Endothelial cell of umbilical vein (primary cell): ENCODE results near the gene FNDC3A. TPM values are rescaled to one million over a fixed set of nuclear protein-coding genes. Genes with fewer than 3 reads are reported as not detected.
A peak's percentile ranks its signal among the peaks of the same experiment; 100 is the strongest.

Experiments
- BruUV-seq: library from RNA; stranded (reverse); fragments of 400-500 nt; replicated peaks from 2 replicates; lab custom pipeline; 2021; lab: Mats Ljungman, UMichigan
- CTCF ChIA-PET: fragments of 300-600, 350-600 bp; sonication (Branson Sonifier 250); formaldehyde crosslinking; loops from one replicate; lab custom pipeline; 2021; ENCODE audit warnings: antibody characterized with exemption, inconsistent platforms; lab: Charles Lee
- POLR2A ChIA-PET: fragments of 300-600, 350-600 bp; sonication (Branson Sonifier 250); formaldehyde crosslinking; loops from one replicate; lab custom pipeline; 2021; ENCODE audit warnings: antibody characterized with exemption, inconsistent platforms; lab: Charles Lee
- DNase-seq: peaks from one replicate; pipeline ENCODE4 v3.0.0-alpha.2; 2011; ENCODE audit warnings: low read depth, low spot score
- FAIRE-seq: peaks from 2 replicates; lab custom pipeline; 2011; peaks lifted over from hg19 to GRCh38; lab: Jason Lieb, UNC
- H2AFZ ChIP-seq: 2 replicates; pipeline ENCODE4 v1.6.0; 2012; ENCODE audit warnings: low read depth, low read length, control low read depth, inconsistent platforms
- H3K27ac ChIP-seq: 2 replicates; pipeline ENCODE4 v1.5.1; 2011; ENCODE audit warnings: low read depth, mild to moderate bottlenecking, control low read depth, low read length, moderate library complexity; ENCODE audit not compliant: insufficient read depth
- H3K27me3 ChIP-seq, 2 experiments: 2 replicates each; pipeline versions ENCODE4 v1.6.0 to v1.6.1; 2011; ENCODE audit warnings: low read length in 2 of 2, mixed read lengths in 1 of 2; ENCODE audit not compliant: control insufficient read depth in 2 of 2, insufficient read depth in 2 of 2
- H3K36me3 ChIP-seq, 2 experiments: 2 replicates in 1 of 2; 3 replicates in 1 of 2; pipeline ENCODE4 v1.5.1; 2011; ENCODE audit warnings: low read length in 2 of 2, mild to moderate bottlenecking in 1 of 2, moderate library complexity in 1 of 2; ENCODE audit not compliant: control insufficient read depth in 2 of 2, insufficient read depth in 2 of 2; ENCODE audit errors: extremely low read depth in 1 of 2
- H3K4me1 ChIP-seq: 3 replicates; pipeline ENCODE4 v1.5.1; 2011; ENCODE audit warnings: mild to moderate bottlenecking, low read length; ENCODE audit not compliant: control insufficient read depth, insufficient read depth; ENCODE audit errors: extremely low read depth
- H3K4me2 ChIP-seq: 2 replicates; pipeline ENCODE4 v1.6.1; 2011; ENCODE audit warnings: low read length, control low read depth, mixed read lengths; ENCODE audit not compliant: insufficient read depth
- H3K4me3 ChIP-seq, 3 experiments: fragments of 200-600 bp in 1 of 3; sonication (generic), shearing (Covaris generic) in 1 of 3; replicated peaks in 1 of 3; 2 replicates each; pipeline ENCODE4 v1.5.1; 2011 to 2016; ENCODE audit warnings: control low read depth in 3 of 3, low read length in 3 of 3, mild to moderate bottlenecking in 2 of 3, inconsistent platforms in 1 of 3, low read depth in 1 of 3, moderate library complexity in 1 of 3; ENCODE audit not compliant: insufficient read depth in 1 of 3
- H3K79me2 ChIP-seq: 2 replicates; pipeline ENCODE4 v1.6.0; 2012; ENCODE audit warnings: low read length, inconsistent platforms; ENCODE audit not compliant: control insufficient read depth, insufficient read depth
- H3K9ac ChIP-seq: replicated peaks from 2 replicates; pipeline ENCODE3; 2011; ENCODE audit warnings: low read length, control low read depth; ENCODE audit not compliant: insufficient read depth; ENCODE audit errors: extremely low read depth
- H3K9me1 ChIP-seq: replicated peaks from 3 replicates; pipeline ENCODE4 v1.6.0; 2011; ENCODE audit warnings: mild to moderate bottlenecking, low read length; ENCODE audit not compliant: control insufficient read depth, insufficient read depth; ENCODE audit errors: extremely low read depth
- H3K9me3 ChIP-seq: replicated peaks from 2 replicates; pipeline ENCODE4 v1.5.1; 2012; ENCODE audit warnings: low read length, inconsistent platforms; ENCODE audit not compliant: control insufficient read depth, insufficient read depth
- H4K20me1 ChIP-seq: replicated peaks from 2 replicates; pipeline ENCODE3; 2011; ENCODE audit warnings: mild to moderate bottlenecking, low read length; ENCODE audit not compliant: control insufficient read depth, insufficient read depth; ENCODE audit errors: extremely low read depth
- CTCF ChIP-seq, 2 donors: IDR thresholded peaks; 1 replicate in 1 of 2; 2 replicates in 1 of 2; pipeline ENCODE4 v1.5.1; 2011; ENCODE audit warnings: low read length in 2 of 2, mild to moderate bottlenecking in 2 of 2, moderate library complexity in 2 of 2, control low read depth in 1 of 2, inconsistent platforms in 1 of 2, low read depth in 1 of 2; ENCODE audit not compliant: insufficient read depth in 1 of 2; ENCODE audit errors: extremely low read depth in 1 of 2
- EZH2 ChIP-seq: IDR thresholded peaks from 2 replicates; pipeline ENCODE4 v1.6.1; 2012; ENCODE audit warnings: borderline replicate concordance, low read depth, mild to moderate bottlenecking, moderate library complexity, low read length, inconsistent platforms; ENCODE audit not compliant: severe bottlenecking
- FOS ChIP-seq: IDR thresholded peaks from 2 replicates; pipeline ENCODE4 v1.6.1; 2011; ENCODE audit warnings: mild to moderate bottlenecking, low read length, moderate library complexity, borderline replicate concordance; ENCODE audit not compliant: insufficient read depth
- GATA2 ChIP-seq: IDR thresholded peaks from 2 replicates; pipeline ENCODE4 v1.7.0; 2011; ENCODE audit warnings: low read depth, mild to moderate bottlenecking, moderate library complexity, mixed read lengths, low read length; ENCODE audit not compliant: insufficient read length, insufficient read depth
- JUN ChIP-seq: IDR thresholded peaks from 2 replicates; pipeline ENCODE4 v1.6.1; 2011; ENCODE audit warnings: borderline replicate concordance, low read depth; ENCODE audit not compliant: insufficient read length, insufficient read depth
- MAX ChIP-seq: IDR thresholded peaks from 2 replicates; pipeline ENCODE4 v1.6.1; 2011; ENCODE audit not compliant: insufficient read depth, insufficient read length
- MYC ChIP-seq: IDR thresholded peaks from one replicate; pipeline ENCODE4 v1.6.1; 2011; ENCODE audit warnings: mild to moderate bottlenecking, low read depth, low read length
- POLR2A ChIP-seq: IDR thresholded peaks from 2 replicates; pipeline ENCODE4 v1.6.1; 2012; ENCODE audit warnings: low read depth, mild to moderate bottlenecking, control low read depth, low read length
- POLR2AphosphoS5 ChIP-seq: IDR thresholded peaks from 2 replicates; pipeline ENCODE4 v1.6.1; 2012; ENCODE audit warnings: low read depth, mild to moderate bottlenecking, control low read depth, low read length, moderate library complexity; ENCODE audit not compliant: insufficient read depth
- dilution Hi-C: fragments of 300-500 bp; cut with MboI; formaldehyde crosslinking; loops from one replicate; pipeline ENCODE4 v1.15.0; 2019; ENCODE audit warnings: low sequenced_read_pairs; ENCODE audit not compliant: extremely low pct_ligation_motif_present
- intact Hi-C: fragments of 100-400 bp; cut with micrococcal nuclease; formaldehyde crosslinking; loops from one replicate; pipeline ENCODE4 v1.10.0; 2022
- polyA plus RNA-seq, 4 experiments: library from polyadenylated mRNA; depleted of rRNA in 3 of 4; stranded (reverse) in 3 of 4; unstranded in 1 of 4; fragments of >200 nt; gene quantifications; 2 replicates each; pipeline versions ENCODE4 v1.2.1 to v1.2.3, GENCODE V29; 2011 to 2012; ENCODE audit warnings: missing spikeins in 1 of 4
- total RNA-seq: library from RNA; stranded (reverse); gene quantifications from 2 replicates; pipeline ENCODE4 v1.2.3, GENCODE V29; 2021

The FNDC3A gene
- total and polyA plus RNA-seq, 2 donors (not counting 3 experiments of a cell fraction or from before 2014, with no cell fraction given): 26.3 to 50.8 TPM

GRCh38 chr13:48985756-48986155 lies 10.0 kb downstream of the FNDC3A start:
- Histone ChIP-seq H3K79me2 (peaks cover 22% of the 10 kb centered on the region), H3K4me3 (no peak overlapping the region), H3K27ac (no peak overlapping the region), H3K9me3 (no peaks in the 10 kb centered on the region), H3K27me3 (no peaks in the 10 kb centered on the region), H3K4me1 (no peaks in the 10 kb centered on the region), H3K9me1 (no peaks in the 10 kb centered on the region), H4K20me1 (no peaks in the 10 kb centered on the region), H3K4me2 (no peak overlapping the region), H3K36me3 (no peaks in the 10 kb centered on the region), H2AFZ (no peak overlapping the region), H3K9ac (no peak overlapping the region)
- intact Hi-C loops: no loop called here
- POLR2A ChIA-PET: no interaction called here
- CTCF ChIA-PET: interaction anchor here (0.7 to 1.0 kb wide), 2 partner anchors 10 to 295 kb away, joined by 3 read pairs; partner anchors contain the start of gene FNDC3A
- BruUV-seq: no TSS peak
- no peak for TF ChIP-seq POLR2A
- TF ChIP-seq FOS: no peak
- TF ChIP-seq MAX: no peak
- no peak for TF ChIP-seq JUN
- no peak for TF ChIP-seq MYC
- no peak for TF ChIP-seq EZH2
- TF ChIP-seq POLR2AphosphoS5: no peak
- no peak for FAIRE-seq
- dilution Hi-C loops: no loop called here
- peak; percentile 55 for DNase-seq

- Histone ChIP-seq H3K27me3 (no peaks in the 10 kb centered on the region), H3K36me3 (no peaks in the 10 kb centered on the region), H2AFZ (no peak overlapping the region), H3K27ac (no peak overlapping the region), H3K4me2 (no peak overlapping the region), H3K9ac (no peak overlapping the region), H3K4me3 (no peak overlapping the region), H3K9me3 (no peaks in the 10 kb centered on the region), H3K9me1 (no peaks in the 10 kb centered on the region), H4K20me1 (no peaks in the 10 kb centered on the region), H3K4me1 (no peaks in the 10 kb centered on the region), H3K79me2 (no peaks in the 10 kb centered on the region)
- intact Hi-C loops (no loop called here), dilution Hi-C loops (no loop called here)
- no peak for TF ChIP-seq EZH2
- TF ChIP-seq POLR2AphosphoS5: no peak
- TF ChIP-seq GATA2: no peak
- no peak for TF ChIP-seq FOS
- TF ChIP-seq JUN: no peak
- TF ChIP-seq MYC: no peak
- TF ChIP-seq MAX: no peak
- no peak for TF ChIP-seq CTCF (IDR thresholded peaks at IDR 0.05; ENCODE audit: extremely low read depth in 1 of 2, insufficient read depth in 1 of 2, low read depth in 1 of 2, low read length in 2 of 2)
- TF ChIP-seq POLR2A: no peak
- ChIA-PET POLR2A (no interaction called here), CTCF (no interaction called here)
- no TSS peak for BruUV-seq
- no peak for DNase-seq
- no peak for FAIRE-seq
Observed at GRCh38 chr13:48990900-48991299, 15.2 kb downstream of the FNDC3A start.
